Measurements from ENCODE around the gene RAF1.
"Not testable (repeated sequence)": the region's sequence is repeated elsewhere in the genome, so short reads cannot be mapped to it uniquely, and the experiment has no call there.

RAF1 gene

DNA sequence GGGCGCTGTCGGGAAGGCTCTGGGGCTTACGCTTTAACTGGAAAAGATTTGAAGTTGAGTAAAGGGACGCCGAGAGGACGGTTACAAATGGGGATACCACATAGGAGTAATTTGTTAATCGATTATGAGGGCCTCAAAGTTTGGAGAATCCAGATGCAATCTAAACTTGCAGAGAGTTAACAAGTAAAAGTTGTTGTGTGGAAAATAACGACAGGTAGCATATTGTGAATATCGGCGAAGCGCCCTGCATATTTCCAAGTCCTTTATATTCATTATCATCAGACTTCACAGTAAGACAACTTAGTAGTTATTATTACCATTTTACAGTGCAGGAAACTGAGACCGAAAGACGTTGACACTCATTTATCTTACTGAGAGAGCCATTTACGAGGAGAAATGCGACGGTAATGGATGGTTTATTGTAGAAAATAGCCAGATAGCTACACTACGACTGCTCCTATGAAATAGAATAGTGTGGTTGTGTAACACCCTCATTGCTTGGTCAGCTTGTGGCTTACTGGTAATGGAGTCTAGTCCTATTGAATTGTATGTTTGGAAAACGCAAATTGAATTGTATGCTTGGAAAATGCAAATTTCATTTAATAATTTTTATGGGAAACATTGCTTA is 106.3 kb downstream of the RAF1 start:
- Mint-ChIP-seq H3K9me3 (no peaks in the 10 kb centered on the region), H3K36me3 (ENCODE audit: low read depth) (no peaks in the 10 kb centered on the region), H3K27ac (peak overlapping the region; percentile 86), H3K4me3 (peak overlapping the region; percentile 90), H3K4me1 (ENCODE audit: low read depth) (peaks cover 68% of the 10 kb centered on the region), H3K27me3 (peaks cover 21% of the 10 kb centered on the region)

DNA sequence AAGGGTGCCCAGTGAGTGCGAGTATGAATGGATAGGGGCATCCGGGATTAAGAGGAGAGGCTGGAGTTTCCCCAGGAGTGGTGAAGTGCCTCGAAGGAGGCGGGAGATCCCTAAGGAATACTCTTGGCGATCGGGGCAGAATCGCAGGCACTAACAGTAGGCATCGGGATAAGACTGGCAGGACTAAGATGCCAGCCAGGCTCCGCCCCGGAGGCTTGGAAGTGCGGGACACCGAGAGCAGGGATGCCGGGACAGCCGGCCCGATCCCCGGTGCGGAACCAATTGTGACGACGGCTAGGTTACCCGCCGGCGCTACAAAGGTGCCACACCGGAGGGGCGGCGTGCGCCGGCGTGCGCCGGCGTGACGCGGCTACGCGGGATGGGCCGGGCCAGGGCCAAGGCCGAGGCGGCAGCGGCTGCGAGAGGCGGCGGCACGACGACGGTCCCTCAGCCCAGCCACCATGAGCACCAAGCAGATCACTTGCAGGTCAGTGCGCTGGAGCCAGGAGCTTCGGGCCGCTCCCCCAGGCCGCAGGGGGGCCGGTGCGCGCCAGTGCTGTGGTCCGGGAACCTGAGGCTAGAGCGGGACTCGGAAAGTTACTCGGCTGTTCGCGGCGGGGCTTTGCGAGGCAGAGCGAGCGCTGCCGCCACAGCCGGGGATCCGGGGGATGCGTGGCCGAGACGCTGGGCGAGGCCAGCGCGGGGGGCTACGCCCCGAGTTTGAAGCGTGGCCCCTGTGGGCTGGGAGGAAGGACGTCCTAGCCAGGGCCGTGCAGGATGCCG is 107.0 kb downstream of the RAF1 start, which contains the start of gene MKRN2:
MKRN2 (plus strand) TSS at position 398 of the 783 bp plus-strand sequence; CDS start at position 462, 64 bp downstream.
- Mint-ChIP-seq H3K4me3 (peak within 1 kb of the TSS; percentile 90), H3K27me3 (peaks cover 21% of the 10 kb centered on the region), H3K27ac (peak within 1 kb of the TSS; percentile 86), H3K36me3 (ENCODE audit: low read depth) (no peaks in the 10 kb centered on the region), H3K9me3 (no peaks in the 10 kb centered on the region), H3K4me1 (ENCODE audit: low read depth) (peaks cover 61% of the 10 kb centered on the region)

DNA sequence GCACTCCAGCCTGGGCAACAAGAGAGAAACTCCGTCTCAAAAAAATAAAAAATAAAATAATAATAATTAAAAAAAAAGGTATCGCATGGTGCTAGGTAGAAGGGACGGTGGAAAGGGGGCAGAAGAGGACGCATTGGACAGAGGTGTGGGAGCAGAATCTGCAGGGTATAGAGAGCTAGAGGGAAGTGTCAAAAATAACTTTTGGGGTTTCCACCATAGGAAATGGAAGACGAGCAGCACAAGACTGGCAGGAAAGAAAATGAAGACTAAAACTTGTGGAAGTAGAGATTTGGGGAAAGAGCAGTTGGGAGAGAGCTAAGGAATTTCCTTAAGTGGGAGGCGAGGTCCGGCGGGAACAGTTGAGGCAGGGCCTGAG is 107.6 kb downstream of the RAF1 start:
- no peaks in the 10 kb centered on the region for H3K9me3 Mint-ChIP-seq
- peak overlapping the region; percentile 90 for H3K4me3 Mint-ChIP-seq
- H3K27me3 Mint-ChIP-seq, result peaks cover 21% of the 10 kb centered on the region
- H3K4me1 Mint-ChIP-seq (ENCODE audit: low read depth), result peaks cover 56% of the 10 kb centered on the region
- H3K36me3 Mint-ChIP-seq (ENCODE audit: low read depth), result no peaks in the 10 kb centered on the region
- peak overlapping the region; percentile 85 for H3K27ac Mint-ChIP-seq

DNA sequence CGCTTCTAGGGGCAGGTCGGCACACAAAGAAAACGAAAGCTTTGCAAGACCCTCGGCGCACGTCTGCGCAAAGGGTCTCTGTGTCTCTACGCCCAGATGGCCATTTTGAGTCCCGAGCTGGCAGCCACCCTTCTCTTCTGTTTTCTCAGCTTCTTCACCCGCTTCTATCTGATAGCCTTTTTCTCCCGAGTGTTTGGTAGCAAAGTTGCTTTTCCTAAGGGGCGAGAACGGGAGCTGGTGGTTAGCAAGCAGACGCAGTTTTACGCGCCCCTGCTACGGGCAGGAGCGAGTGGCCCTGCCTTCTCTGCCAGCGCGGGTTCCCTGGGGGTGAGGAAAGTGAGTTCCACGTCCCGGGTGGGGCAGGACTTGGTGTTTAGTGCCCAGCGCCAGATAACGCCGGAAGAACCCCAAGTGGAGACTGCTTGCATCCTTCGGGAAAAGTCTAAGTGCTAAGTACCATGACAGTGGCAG is 110.0 kb downstream of the RAF1 start:
- H3K4me1 Mint-ChIP-seq (ENCODE audit: low read depth), result peaks cover 33% of the 10 kb centered on the region
- peak overlapping the region; percentile 26 for H3K27ac Mint-ChIP-seq
- H3K27me3 Mint-ChIP-seq, result peaks cover 28% of the 10 kb centered on the region

DNA sequence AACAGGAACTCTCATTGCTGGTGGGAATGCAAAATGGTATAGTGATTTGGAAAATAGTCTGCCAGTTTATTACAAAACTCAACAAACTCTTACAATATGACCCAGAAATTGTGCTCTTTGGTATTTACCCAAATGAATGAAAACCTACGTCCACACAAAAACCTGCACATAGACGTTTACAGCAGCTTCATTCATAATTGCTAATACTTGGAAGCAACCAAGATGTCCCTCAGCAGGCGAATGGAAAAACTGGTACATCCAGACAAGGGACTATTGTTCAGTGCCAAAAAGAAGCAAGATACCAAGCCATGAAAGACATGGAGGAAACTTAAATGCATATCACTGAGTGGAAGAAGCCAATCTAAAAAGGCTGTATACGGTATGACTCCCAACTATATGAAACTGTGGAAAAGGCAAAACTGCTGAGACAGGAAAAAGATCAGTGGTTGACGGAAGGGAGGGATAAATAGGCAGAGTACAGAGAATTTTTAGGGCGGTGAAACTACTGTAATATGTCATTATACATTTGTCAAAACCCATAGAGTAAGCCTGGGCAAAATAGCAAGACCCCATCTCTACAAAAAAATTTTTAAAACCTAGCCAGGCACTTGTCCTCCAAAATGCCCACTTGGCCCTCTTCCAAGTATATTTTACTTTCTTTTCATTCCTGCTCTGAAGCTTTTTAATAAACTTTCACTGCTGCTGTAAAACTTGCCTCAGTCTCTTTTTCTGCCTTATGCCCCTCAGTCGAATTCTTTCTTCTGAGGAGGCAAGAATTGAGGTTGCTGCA is 113.8 kb downstream of the RAF1 start:
- Mint-ChIP-seq H3K36me3 (ENCODE audit: low read depth) (no peaks in the 10 kb centered on the region), H3K9me3 (no peaks in the 10 kb centered on the region), H3K4me3 (no peak overlapping the region), H3K27ac (no peak overlapping the region), H3K4me1 (ENCODE audit: low read depth) (peaks cover 4% of the 10 kb centered on the region), H3K27me3 (peaks cover 28% of the 10 kb centered on the region)

More for the DNA sequence above, 110.0 kb downstream of the RAF1 start:
- Mint-ChIP-seq H3K36me3 (ENCODE audit: low read depth) (no peaks in the 10 kb centered on the region), H3K9me3 (no peaks in the 10 kb centered on the region), H3K4me3 (peak overlapping the region; percentile 90)

DNA sequence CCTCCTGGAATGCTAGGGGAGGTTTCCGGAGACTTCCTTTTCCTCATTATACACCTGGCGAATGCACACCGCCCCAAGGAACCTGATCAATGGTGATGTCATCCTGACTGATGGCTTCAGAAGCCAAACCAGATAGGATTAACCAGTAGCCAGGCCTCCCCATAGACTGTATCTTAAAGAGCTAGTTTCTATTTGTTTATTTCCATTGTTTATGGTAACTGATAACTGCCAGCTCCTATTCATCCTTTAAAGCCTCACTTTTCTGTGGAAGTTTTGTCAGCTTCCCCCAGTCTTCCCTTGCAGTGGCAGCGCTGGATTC is 118.5 kb downstream of the RAF1 start, which contains the start of gene MKRN2OS:
MKRN2OS (minus strand) TSS at position 27 of the 319 bp plus-strand sequence. CDS start 35 bp downstream, outside the sequence.
- no peak within 1 kb of the TSS for H3K27ac Mint-ChIP-seq
- H3K36me3 Mint-ChIP-seq (ENCODE audit: low read depth), result peaks cover 9% of the 10 kb centered on the region
- peaks cover 4% of the 10 kb centered on the region for H3K27me3 Mint-ChIP-seq
- H3K9me3 Mint-ChIP-seq, result no peaks in the 10 kb centered on the region
- H3K4me3 Mint-ChIP-seq, result no peak within 1 kb of the TSS
- no peaks in the 10 kb centered on the region for H3K4me1 Mint-ChIP-seq (ENCODE audit: low read depth)

DNA sequence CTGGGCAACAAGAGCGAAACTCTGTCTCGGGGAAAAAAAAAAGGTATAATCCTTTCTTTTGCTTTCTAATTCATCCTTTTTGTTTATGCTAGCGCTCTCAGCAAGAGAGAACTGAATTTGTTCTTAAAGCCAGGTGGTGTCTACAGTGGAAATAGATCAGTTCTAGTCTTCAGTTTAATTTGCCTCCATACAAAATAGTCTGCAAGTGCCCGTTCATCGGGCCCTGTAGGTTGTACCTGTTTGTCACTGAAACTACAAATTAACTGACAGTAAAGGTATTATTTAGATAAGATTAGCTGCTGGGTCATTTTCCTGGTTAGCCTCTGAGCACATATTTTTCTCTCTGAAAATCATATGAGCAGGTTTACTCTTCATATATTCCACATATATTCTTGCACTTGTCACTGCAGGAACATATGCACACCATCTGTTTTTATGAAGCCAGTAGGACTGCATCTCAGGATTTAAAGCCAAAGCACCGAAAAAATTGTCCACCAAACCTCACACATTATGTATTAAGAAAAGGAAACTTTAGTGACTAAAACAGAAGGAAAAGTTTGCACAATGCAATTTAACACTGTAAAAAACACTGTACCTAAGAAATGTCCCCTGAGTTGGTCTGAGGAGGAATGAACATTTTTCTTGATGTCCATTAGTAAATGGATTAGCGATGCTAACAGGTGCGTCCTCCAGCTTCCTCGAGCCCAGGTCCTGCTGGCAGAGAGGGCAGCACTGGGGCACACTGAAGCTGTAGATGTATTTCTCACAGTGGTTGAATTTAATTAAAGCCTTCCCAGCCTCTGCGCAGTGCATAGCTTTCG is 119.1 kb downstream of the RAF1 start:
- Mint-ChIP-seq H3K36me3 (ENCODE audit: low read depth) (peaks cover 9% of the 10 kb centered on the region), H3K27ac (no peak overlapping the region), H3K27me3 (peaks cover under 1% of the 10 kb centered on the region), H3K9me3 (no peaks in the 10 kb centered on the region), H3K4me3 (no peak overlapping the region), H3K4me1 (ENCODE audit: low read depth) (no peaks in the 10 kb centered on the region)

DNA sequence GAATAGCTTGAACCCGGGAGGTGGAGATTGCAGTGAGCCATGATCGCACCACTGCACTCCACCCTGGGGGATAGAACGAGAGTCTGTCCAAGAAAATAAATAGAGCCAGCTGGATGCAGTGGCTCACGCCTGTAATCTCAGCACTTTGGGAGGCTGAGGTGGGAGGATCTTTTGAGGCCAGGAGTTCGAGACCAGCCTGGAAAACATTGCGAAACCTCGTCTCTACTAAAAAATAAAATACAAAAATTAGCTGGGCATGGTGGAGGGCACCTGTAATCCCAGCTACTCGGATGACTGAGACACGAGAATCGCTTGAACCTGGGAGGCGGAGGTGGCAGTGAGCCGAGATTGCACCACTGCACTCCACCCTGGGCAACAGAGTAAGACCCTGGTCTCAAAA is 120.4 kb downstream of the RAF1 start:
- not testable (repeated sequence) for H3K9me3 Mint-ChIP-seq; H3K27ac Mint-ChIP-seq; H3K4me3 Mint-ChIP-seq; H3K4me1 Mint-ChIP-seq (ENCODE audit: low read depth); H3K27me3 Mint-ChIP-seq
- peaks cover 12% of the 10 kb centered on the region for H3K36me3 Mint-ChIP-seq (ENCODE audit: low read depth)

DNA sequence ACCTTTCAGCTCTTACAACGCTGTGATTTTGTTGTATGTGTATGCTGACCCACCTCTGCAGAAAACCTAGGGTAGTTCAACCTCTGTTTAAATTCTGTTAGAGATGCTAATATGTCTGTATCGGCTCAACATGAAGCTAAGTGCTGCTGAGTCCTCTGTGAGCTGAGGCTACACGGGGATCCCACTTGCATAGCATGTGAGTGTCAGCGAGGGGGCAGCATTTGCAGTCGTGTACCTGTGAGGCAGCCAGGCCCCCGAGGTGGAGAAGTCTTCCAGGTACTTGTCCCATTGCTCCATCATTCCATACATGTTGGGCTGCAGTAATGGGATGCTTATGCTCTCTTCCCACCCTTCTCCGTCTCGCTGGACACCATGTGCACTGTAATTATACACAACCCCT is 122.3 kb downstream of the RAF1 start:
- Mint-ChIP-seq H3K4me3 (no peak overlapping the region), H3K36me3 (ENCODE audit: low read depth) (peaks cover 12% of the 10 kb centered on the region), H3K27me3 (no peaks in the 10 kb centered on the region), H3K9me3 (no peaks in the 10 kb centered on the region), H3K27ac (no peak overlapping the region), H3K4me1 (ENCODE audit: low read depth) (no peaks in the 10 kb centered on the region)

DNA sequence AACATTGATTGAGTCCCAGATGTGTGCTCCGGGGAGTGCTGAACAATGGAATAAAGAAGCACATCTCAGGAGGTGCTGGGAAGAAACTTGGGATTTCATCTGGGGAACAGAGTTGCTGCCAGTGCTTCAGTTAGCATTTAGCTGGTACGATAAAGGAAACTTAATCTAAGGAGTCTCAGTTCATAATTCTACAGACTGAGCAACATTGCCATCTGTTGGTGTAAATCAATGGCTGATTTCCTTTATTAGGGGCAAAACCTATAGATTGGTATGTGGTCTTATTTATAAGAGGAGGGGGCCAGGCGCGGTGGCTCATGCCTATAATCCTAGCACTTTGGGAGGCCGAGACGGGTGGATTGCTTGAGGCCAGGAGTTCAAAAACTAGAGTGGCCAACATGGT is 127.5 kb downstream of the RAF1 start:
- no peak overlapping the region for H3K27ac Mint-ChIP-seq
- peaks cover 9% of the 10 kb centered on the region for H3K4me1 Mint-ChIP-seq (ENCODE audit: low read depth)
- H3K4me3 Mint-ChIP-seq, result no peak overlapping the region
- H3K9me3 Mint-ChIP-seq, result no peaks in the 10 kb centered on the region
- H3K27me3 Mint-ChIP-seq, result no peaks in the 10 kb centered on the region
- peaks cover 36% of the 10 kb centered on the region for H3K36me3 Mint-ChIP-seq (ENCODE audit: low read depth)
